ENCODE results near the gene ZNF688. TPM values are rescaled to one million over a fixed set of nuclear protein-coding genes. Genes with fewer than 3 reads are reported as not detected.
"Not testable (repeated sequence)": the region's sequence is repeated elsewhere in the genome, so short reads cannot be mapped to it uniquely, and the experiment has no call there.

Gene ZNF688
- total RNA-seq, 1 experiment from 2014 or later = 5.5 TPM

GRCh38 chr16:30541502-30542329 lies 29.8 kb downstream of the ZNF688 start:
- POLR2A ChIA-PET (ENCODE audit: unreplicated experiment) = no interaction called here
- CTCF ChIA-PET = no interaction called here
- Histone ChIP-seq H2AFZ (ENCODE audit: low read length) (no peak overlapping the region), H4K20me1 (ENCODE audit: low read length) (no peaks in the 10 kb centered on the region), H3K27me3 (ENCODE audit: low read length) (no peaks in the 10 kb centered on the region), H3F3A (ENCODE audit: low read length, unreplicated experiment) (no peaks in the 10 kb centered on the region), H3K79me2 (ENCODE audit: low read length) (no peaks in the 10 kb centered on the region), H3K4me2 (ENCODE audit: low read length) (no peak overlapping the region), H3K9ac (ENCODE audit: low read length) (no peak overlapping the region), H3K9me3 (ENCODE audit: low read length) (no peaks in the 10 kb centered on the region), H3K4me1 (ENCODE audit: insufficient read depth, low read length) (no peaks in the 10 kb centered on the region), H3K36me3 (ENCODE audit: low read depth, low read length) (no peaks in the 10 kb centered on the region), H3K4me3 (ENCODE audit: low read length) (no peak overlapping the region), H3K9me2 (replicated peaks; ENCODE audit: low read length) (no peaks in the 10 kb centered on the region), H3K27ac (ENCODE audit: low read length) (no peak overlapping the region)
- intact Hi-C loops (cut with micrococcal nuclease) = no loop called here
- TF ChIP-seq EZH2 (IDR thresholded peaks at IDR 0.05; ENCODE audit: low read length, unreplicated experiment) (no peak), EZH2phosphoT487 (IDR thresholded peaks at IDR 0.05; ENCODE audit: borderline replicate concordance, low read length) (no peak), CTCF (conservative IDR thresholded peaks at IDR 0.05; ENCODE audit: low read depth, low read length) (no peak)
- peak; percentile 13 for DNase-seq
- ATAC-seq = peak; percentile 38; the same call in 1 of the 2 replicates
- BruUV-seq (replicated peaks) = no TSS peak

- ATAC-seq; H3F3A ChIP-seq (ENCODE audit: low read length, unreplicated experiment); H3K9me2 ChIP-seq (replicated peaks; ENCODE audit: low read length); H3K27ac ChIP-seq (ENCODE audit: low read length); H3K79me2 ChIP-seq (ENCODE audit: low read length); H4K20me1 ChIP-seq (ENCODE audit: low read length); H3K9me3 ChIP-seq (ENCODE audit: low read length); H2AFZ ChIP-seq (ENCODE audit: low read length); H3K27me3 ChIP-seq (ENCODE audit: low read length); intact Hi-C loops (cut with micrococcal nuclease); CTCF ChIA-PET; BruUV-seq (replicated peaks); H3K36me3 ChIP-seq (ENCODE audit: low read depth, low read length); H3K9ac ChIP-seq (ENCODE audit: low read length); H3K4me1 ChIP-seq (ENCODE audit: insufficient read depth, low read length); H3K4me3 ChIP-seq (ENCODE audit: low read length); H3K4me2 ChIP-seq (ENCODE audit: low read length); POLR2A ChIA-PET (ENCODE audit: unreplicated experiment); DNase-seq: not testable (repeated sequence)
Measured at GRCh38 chr16:30540916-30541464, 30.5 kb downstream of the ZNF688 start.

GRCh38 chr16:30539986-30540526 lies 31.5 kb downstream of the ZNF688 start:
- H3K27ac ChIP-seq (ENCODE audit: low read length); H3K4me3 ChIP-seq (ENCODE audit: low read length); H3K27me3 ChIP-seq (ENCODE audit: low read length); H2AFZ ChIP-seq (ENCODE audit: low read length); H3K9me3 ChIP-seq (ENCODE audit: low read length); H3K9me2 ChIP-seq (replicated peaks; ENCODE audit: low read length); H3K4me2 ChIP-seq (ENCODE audit: low read length); H3F3A ChIP-seq (ENCODE audit: low read length, unreplicated experiment); DNase-seq; intact Hi-C loops (cut with micrococcal nuclease); CTCF ChIA-PET; H3K4me1 ChIP-seq (ENCODE audit: insufficient read depth, low read length); ATAC-seq; H4K20me1 ChIP-seq (ENCODE audit: low read length); H3K9ac ChIP-seq (ENCODE audit: low read length); BruUV-seq (replicated peaks); H3K36me3 ChIP-seq (ENCODE audit: low read depth, low read length); POLR2A ChIA-PET (ENCODE audit: unreplicated experiment): not testable (repeated sequence)
- H3K79me2 ChIP-seq (ENCODE audit: low read length) = peaks cover 12% of the 10 kb centered on the region
